Measurements from ENCODE around the gene GSK3A.

The GSK3A gene

DNA sequence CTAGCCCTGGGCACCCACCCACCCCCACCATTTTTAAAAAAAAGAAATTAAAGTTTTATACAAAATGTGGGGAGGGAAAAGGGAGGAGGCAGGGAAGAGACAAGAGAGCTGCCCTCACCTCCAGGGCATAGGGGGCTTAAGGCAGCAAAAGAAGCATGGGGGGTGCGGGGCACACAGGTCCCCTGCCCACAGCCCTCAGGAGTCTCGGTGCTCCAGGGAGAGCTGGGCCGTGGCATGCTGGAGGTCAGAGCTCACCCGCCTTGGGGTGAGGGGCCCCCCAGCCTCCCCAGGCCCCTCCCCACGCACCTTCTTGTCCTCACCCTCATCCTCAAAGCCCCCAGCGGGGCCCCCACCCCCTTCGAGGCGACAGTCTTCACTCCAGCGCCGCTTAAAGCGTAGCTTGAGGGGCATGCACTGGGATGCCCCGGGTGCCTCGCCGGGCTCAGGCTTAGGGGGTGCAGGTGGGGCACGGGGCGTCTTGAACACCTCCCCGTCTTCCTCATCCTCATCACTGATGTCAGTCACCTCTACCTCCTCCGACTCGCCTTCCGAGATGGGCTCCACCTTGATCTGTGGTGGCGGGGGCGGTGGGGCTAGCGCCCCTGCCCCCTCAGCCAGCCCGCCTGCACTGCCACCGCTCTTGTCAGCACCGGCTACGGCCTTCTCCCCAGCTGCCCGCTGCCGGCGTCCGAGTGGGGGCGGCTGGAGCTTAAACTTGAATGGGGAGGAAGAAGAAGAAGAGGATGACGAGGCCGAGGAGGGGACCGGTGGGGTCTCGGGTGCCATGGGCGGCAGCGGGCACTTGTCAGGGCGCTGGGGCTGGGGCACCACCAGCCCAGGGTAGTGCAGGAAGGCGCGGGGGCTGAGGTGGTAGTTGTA lies 6.1 kb upstream of the GSK3A start:
- no peak for DNase-seq

DNA sequence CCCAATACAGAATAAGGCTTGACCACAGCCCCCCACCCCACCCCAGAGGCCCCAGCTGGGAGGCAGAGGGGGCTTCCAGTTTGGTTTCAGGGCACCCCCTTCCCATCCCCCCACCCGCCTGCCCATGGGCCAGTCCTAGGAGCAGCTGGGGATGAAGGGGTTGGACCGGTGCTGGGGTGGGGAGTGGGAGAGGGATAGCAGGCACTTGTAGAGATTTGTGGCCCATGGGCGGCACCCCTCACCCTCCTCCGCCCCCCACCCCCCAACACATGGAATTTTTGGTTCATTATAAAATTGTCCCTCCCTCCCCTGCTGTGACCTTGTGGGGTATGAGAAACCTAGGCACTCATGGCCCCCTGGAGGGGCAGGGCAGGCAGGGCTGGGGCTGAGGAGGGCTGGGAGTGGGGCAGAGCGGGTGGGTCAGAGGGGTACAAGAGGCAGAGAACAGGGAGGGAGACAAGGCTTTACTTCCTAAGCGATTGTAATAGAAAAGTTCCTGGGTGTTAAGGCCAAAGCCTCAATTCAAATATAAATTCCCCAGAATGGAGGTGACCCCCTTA lies 5.3 kb upstream of the GSK3A start:
- no peak for DNase-seq

DNA sequence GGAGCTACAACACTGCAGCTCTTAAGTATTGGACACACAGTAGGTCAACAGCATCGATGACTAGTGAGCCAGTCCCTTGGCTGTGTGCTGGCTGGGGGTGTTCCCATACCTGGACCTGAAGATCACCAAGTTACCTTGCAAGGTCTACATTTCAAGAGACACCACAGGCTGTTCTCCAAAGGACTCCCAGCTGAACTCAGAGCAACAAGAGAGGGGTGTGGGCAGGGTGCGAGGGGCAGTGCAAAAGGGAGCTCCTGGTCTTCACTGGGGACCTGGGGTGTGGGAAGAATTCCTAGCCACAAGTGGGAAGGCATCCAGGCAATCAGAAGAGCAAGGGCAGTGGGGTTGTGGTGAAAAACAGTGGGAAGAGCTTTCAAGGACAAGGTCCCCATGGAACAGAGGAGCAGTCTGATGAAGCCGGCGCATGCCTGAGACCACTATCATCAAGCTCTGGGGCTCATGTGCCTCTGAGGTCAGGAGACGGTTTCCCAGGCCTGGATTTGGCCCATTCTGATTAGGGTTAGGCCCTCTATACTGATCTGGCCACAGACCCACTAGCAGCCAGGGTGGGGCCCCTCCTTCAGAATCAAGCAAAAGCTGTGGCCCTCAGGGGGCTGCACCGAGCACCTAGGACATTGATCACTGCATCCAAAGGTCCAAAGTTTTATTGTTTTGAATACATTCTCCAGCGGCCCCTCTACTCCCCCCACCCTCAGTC lies 4.7 kb upstream of the GSK3A start:
- DNase-seq, result no peak

DNA sequence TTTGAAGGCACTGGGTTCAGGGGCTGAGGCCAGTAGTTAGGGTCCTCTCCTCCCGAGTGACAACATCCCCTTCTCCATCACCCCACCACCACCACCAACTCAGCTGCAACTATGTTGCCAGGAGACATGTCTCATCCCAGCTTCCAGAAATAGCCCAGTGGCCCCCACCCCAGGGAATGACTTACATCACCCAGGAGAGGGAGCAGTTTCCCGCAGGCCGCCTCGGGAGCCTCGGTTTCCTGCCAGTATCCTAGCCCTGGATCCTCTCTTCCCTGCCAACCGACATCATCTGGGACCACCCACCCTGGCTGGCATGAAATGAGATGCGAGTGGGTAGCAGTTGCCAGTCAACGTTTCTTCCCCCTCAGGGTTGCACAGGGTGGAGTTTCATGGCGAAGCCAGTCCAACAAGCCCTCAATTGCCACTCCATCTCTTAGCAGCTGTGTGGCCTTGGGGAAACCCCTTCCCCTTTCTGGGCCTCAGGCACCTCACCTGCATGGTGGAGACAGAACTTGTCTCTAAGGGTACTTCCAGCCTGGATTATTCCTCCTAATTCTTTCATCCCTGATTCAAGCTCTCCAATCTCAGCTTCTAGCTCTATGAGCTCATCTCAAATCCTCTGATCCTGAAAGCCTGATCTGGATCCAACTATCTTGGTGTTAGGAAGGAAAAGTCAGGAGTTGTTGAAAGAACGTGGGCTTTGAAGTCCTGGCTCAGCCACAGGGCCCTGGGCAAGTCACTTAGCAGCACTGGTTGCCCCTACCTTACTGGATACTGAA lies 3.9 kb upstream of the GSK3A start:
- DNase-seq, result peak; percentile 54

DNA sequence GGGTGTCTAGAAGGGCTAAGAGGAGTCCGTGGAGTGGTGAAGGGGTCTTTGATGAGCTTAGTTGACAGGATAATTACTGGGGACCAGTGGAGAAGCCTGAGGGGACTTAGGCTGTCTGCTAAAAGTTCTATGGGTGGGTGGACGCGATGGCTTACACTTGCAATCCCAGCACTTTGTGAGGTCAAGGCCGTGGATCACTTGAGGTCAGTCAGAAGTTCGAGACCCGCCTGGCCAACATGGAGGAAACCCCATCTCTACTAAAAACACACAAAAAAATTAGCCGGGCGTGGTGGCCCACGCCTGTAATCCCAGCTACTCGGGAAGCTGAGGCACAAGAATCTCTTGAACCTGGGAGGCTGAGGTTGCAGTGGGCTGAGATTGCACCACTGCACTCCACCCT lies 2.8 kb upstream of the GSK3A start:
- DNase-seq, result no peak

DNA sequence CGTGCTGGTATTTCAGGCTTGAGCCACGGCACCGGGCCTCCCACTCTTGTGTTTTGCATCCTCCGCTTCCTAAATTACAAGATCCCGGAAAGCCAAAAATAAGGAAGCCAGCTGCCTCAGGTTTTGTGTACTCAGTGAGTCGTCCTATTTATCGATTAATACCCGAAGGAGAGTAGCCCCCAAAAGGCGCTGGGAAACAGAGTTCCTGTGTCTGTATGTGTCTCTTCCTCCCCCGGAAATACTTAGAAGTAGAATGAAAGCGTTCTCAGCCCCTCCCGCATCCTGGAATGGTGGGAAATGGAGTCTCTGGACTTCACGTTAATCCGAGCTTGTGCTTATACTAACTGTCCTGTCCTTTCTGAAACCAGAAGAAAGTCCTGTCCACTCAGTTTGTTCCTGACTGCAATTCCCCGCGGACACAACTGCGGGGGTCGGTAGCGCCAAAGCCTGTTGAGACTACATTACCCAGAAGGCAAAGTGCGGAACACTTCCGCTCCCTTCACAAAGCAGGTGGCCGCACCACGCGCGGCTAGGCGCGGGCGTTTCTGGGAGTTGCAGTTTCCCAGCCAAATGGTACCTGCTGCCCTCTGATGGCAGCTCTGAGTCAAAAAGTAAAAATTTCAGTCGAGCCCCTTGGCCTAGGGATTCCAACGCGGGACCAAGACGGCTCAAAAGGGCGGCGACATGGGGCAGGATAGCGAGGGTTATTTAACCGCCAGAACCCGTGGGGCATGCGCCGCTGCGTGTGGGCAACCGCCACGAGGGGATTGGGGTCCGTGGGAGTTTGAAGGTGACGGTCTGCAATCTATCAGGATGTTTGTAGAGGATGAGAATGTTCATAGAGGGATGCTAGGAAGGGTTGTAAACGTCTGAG lies 2.2 kb upstream of the GSK3A start:
- DNase-seq, result peak; percentile 84

DNA sequence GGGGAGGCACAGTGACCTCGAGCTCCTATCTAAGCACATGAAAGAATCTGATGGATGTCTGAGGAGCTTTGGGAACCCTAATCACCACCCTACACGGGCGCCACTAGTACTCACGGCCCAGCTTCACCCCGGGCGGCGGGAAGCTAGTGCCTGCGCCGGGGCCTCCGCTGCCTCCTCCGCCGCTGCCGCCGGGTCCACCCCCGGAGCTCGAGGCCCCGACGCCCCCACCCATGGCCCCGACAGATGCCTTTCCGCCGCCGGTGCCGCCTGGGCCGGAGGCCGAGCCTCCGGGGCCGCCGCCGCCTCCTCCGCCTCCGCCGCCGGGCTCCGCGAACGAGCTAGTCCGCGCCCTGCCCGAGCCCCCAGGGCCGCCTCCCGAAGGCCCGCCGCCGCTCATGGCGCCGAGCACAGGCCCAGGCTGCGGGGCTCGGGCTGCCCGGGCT lies 312 bp downstream of the GSK3A start:
- no peak for DNase-seq

DNA sequence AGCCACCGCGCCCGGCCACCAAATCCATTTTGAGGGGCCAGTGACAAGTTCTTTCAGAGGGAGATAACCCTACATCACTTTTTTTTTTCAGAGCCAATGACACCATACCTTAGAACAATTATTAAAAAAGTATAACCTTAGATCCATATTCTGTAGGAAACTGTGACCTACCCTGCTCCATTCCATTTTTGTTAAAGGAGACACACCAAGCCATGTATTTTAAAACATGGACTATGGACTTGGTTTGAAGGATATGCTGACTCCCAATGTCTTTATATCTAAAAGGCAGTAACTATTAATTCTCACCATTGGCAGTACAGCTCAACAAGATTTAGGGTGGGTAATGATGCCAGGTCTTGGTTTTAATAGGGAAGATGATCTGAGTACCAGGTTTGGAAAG lies 1.1 kb downstream of the GSK3A start:
- no peak for DNase-seq

DNA sequence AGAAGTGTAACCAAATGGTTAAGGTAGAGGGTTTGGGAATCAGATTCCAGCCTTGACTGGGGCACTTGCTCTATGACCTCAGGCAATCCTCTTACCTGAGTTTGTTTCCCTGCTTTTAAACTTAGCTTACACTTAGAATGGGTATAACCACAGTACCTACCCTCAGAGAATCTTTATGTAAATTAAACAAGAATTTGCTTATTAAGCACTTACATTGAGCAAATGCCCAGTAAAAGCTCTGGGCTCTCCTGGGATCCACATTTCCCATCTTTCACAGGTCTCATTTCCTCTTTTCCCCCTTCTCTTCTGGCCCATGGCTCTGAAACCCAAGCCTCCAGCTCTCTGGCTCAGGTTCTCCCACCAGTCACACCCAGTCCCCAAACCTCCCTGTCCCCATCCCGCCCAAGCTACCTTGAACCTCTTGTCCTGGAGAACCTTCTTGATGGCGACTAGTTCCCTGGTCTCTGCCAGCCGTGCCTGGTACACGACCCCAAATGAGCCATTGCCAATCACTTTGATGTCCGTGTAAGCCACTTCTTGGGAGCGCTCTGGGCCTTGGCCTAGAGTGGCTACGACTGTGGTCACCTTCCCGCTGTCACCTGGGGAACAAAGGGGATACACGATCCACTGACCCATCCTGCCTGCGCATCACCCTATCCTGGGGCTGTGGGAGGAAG lies 2.7 kb downstream of the GSK3A start:
- DNase-seq, result no peak

DNA sequence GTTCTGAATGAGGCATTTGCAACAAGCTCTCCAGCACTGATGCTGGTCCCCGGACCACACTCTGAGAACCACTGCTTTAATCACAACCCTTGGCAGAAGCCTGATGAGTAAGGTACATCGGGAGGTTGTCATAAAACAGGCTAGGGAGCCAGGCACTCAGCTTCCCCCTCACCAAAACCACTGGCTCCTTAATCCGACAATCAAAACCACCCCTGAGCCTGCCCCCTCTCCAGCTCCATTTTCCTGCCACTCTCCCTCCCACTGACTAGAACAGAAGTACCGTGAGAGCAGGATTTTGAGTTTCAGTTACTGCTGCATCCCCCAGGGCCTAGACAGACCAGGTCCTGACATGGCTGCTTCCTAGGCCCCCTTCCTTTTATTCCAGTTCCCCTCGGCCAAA lies 7.2 kb downstream of the GSK3A start:
- no peak for DNase-seq

DNA sequence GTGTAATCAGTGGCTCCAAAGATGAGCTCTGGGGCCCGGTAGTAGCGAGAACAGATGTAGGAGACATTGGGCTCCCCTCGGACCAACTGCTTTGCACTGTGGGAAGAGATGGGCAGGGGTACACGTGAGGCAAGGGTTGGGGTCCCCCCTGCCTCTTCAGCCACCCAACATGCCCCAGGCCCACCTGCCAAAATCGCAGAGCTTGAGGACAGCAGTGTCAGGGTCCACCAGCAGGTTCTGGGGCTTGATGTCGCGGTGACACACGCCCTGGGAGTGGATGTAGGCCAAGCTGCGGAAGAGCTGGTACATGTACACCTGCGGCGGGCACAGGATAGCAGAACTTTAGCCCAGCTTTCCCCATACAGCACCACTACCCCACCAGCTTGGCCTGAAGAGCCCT lies 8.0 kb downstream of the GSK3A start:
- DNase-seq, result no peak

DNA sequence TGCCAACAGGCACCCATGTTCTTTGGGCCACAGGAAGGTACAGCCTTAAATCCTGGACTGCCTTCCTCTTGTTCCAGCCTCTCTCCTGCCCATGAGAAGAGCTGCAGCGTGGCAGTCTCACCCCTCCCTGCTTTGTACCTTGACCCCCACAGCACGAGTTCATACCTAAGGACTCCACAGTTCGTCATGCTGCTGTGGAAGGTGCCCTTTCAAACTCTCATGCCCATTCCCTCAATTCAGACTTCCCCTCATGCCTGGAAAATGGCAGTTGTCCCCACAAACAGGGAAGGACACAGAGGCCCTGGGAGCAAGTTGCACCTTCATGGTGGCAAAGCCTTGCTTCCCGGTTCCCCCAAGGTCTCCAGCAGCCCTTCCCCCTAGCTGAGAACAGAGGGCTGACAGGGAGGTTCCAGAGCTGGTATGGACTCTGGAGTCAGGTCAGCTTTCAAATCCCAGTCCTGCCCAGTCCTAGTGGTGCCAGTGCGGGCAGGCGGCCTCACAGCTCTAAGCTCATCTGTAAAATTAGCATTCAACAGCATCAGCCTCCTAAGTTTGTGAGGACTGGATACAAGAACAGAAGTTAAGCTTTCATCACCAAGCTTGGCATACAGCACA lies 8.6 kb downstream of the GSK3A start:
- no peak for DNase-seq

DNA sequence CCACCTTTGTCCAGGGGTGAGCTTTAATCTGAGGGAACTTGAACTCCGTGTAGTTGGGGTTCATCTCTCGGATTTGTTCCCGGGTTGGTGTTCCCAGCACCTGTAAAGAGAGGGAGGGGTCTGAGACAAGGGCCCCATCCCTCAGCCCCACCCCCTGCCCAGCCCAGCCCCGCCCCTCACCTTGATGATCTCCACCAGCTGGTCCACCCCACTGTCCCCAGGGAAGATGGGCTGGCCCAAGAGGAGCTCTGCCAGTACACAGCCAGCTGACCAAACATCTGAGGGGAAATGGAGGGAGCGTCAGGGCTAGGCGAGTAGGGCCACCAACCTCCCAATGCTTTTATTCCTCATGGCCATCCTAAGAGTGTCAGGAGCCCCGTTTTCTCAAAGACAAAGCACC lies 9.3 kb downstream of the GSK3A start:
- DNase-seq, result no peak

DNA sequence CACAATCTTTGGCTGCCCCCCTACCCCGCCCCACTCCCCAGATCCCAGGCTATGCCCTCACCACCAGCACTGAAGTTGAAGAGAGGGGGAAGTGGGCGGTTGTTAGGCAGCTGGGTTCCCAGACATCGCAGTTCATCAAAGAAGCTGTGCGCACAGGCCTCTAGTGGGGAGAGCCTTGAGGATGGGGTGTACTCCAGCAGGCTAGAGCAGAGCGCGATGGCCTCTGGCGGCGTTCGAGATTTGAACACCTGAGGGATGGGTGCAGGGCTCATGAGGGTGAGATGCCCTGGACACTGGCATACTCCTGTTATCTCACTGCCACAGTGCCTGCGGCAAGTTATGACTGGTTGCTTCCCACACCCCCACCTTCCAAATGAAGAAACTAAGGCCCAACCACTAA lies 10.0 kb downstream of the GSK3A start:
- no peak for DNase-seq

DNA sequence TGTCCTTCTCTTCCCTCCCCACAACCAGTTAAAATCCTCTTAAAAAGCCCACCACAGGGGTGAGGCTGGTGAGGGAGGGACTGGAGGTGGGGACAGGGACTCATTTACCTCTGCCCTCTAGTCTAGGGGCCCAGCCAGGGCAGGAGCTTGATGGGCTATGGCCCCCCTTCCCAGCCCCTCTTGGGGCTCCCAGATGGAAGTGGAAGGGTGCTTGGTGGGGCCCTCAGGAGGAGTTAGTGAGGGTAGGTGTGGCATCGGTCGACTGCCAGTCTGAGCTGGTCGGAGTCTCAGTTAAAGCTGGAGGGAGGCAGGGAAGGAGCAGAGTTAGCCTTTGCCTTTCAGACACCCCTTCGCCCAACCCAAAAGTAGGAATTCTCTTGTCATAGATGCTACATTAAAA lies 11.8 kb downstream of the GSK3A start:
- no peak for DNase-seq

DNA sequence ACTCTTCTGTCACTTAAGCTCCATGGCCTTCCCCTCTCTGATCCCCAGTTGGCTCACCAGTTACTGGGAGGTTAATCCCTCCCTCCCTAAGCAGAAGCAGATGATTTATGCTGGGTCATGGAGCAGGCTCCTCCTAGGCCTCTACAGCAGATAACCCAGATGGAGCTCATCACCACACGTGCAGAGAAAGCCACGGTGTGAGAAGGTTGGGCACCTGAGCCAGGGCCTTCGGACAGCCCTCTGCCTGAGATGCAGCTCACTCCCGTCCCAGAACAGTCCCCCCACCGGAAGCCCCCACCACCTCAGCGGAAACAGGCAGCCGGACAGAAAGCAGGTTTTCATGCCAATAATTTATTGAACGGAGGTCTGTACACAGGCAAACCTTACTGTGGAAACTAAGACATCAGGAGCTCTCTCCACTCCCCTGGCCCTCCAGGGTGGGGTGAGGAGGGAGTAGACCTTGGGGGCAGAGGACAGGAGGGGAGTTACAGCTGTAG lies 12.5 kb downstream of the GSK3A start:
- DNase-seq, result no peak

DNA sequence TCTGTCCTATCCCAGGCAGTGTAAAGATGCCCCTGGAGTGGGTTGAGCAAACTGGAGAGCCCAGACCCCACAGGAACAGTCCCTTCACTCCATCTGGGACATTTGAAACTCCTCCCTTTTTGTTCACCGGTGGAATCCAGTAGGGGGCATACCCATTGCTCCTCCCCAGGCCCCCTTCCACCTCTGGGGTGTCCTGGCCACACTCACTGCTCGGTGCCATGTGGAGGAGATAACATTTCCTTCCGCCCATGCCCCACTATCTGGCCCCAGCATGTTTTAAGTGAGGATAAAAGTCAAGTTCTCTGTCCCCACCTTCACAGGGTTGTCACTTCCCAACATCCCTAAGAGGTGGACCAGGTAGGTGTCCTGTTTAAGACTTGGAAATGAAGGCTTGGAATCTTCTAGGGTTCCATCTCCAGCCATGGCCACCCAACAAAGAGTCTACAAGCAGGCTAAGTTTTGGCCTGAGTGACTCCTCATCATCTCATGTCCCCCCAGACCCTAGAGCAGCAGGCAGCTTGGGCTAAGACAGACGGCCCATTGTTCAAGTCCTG lies 13.0 kb downstream of the GSK3A start:
- no peak for DNase-seq

DNA sequence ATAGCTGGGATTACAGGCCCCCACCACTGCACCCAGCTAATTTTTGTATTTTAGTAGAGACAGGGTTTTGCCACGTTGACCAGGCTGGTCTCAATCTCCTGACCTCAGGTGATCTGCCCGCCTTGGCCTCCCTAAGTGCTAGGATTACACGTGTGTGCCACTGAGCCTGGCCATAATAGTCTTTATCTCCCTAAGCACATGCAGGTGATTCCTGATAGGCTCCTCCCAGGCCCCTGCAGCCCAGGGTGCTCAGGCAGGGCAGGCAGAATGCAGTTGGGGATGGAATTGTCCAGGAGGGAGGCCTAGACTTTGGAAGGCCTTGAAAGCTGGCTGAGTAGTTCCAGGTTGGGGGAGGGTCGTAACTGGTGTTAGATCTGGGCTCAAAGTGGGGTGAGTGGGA lies 13.8 kb downstream of the GSK3A start:
- DNase-seq, result no peak

DNA sequence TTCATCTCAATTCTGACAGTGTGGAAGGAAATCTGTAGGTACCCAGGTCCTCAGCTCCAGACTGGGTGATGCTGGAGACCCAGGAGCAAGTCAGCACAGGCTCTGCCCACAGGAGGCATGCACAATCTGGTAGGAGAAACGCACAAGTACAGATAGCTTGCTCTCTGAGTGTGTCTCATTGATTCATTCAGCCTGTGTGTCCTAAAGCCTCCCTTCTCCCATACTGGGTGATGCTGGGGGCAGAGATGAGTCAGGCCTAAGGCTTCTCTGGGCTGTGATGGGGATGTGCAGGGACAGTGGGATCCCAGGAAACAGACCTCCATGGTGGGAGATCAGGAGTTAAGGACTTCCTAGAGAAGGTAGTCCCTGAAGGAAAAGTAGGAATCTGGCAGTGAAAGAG lies 15.5 kb downstream of the GSK3A start:
- no peak for DNase-seq

DNA sequence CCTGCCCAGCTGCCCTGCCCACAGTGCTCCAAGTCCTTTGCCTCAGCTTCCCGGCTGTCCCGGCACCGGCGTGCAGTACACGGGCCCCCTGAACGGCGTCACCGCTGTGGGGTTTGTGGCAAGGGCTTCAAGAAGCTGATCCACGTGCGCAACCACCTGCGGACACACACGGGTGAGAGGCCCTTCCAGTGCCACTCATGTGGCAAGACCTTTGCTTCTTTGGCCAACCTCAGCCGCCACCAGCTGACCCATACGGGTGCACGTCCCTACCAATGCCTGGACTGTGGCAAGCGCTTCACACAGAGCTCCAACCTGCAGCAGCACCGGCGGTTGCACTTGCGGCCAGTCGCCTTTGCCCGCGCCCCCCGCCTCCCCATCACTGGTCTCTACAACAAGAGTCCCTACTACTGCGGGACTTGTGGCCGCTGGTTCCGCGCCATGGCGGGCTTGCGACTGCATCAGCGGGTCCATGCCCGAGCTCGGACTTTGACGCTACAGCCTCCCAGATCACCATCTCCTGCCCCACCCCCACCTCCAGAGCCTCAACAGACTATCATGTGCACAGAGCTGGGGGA lies 16.6 kb downstream of the GSK3A start:
- no peak for DNase-seq

Measured in kidney glomerular epithelial cell (primary cell).